Neural progenitor cell (in vitro differentiated cells): Measurements from ENCODE around the gene KIF21B. TPM values are rescaled to one million over a fixed set of nuclear protein-coding genes. Genes with fewer than 3 reads are reported as not detected.

ENCODE experiments used
- DNase-seq: peaks from one replicate; pipeline ENCODE4 v3.0.0-alpha.2; 2016; ENCODE audit warnings: low spot score
- H2AFZ ChIP-seq: fragments of 200-600 bp; sonication (generic); replicated peaks from 2 replicates; pipeline ENCODE4 v1.6.1; 2016; ENCODE audit warnings: antibody characterized with exemption
- H3F3A ChIP-seq: fragments of 200-600 bp; sonication (generic); 2 replicates; pipeline ENCODE4 v1.6.1; 2016; ENCODE audit warnings: antibody characterized with exemption, low read depth
- H3K27ac ChIP-seq: fragments of 200-600 bp; sonication (generic); 2 replicates; pipeline ENCODE4 v1.5.1; 2016; ENCODE audit warnings: mild to moderate bottlenecking
- H3K27me3 ChIP-seq: fragments of 200-600 bp; sonication (generic); 2 replicates; pipeline ENCODE4 v1.6.1; 2016; ENCODE audit warnings: mild to moderate bottlenecking, moderate library complexity
- H3K36me3 ChIP-seq: fragments of 200-600 bp; sonication (generic); 2 replicates; pipeline ENCODE4 v1.5.1; 2016
- H3K4me1 ChIP-seq: fragments of 200-600 bp; sonication (generic); 2 replicates; pipeline ENCODE4 v1.6.1; 2016; ENCODE audit warnings: mixed run types
- H3K4me2 ChIP-seq: fragments of 200-600 bp; sonication (generic); 2 replicates; pipeline ENCODE4 v1.6.1; 2016
- H3K4me3 ChIP-seq: fragments of 200-600 bp; sonication (generic); 2 replicates; pipeline ENCODE4 v1.5.1; 2016
- H3K79me2 ChIP-seq: fragments of 200-600 bp; sonication (generic); 2 replicates; pipeline ENCODE4 v1.6.1; 2016; ENCODE audit warnings: low read depth
- H3K9ac ChIP-seq: fragments of 200-600 bp; sonication (generic); 2 replicates; pipeline ENCODE4 v1.6.1; 2016
- H3K9me3 ChIP-seq: fragments of 200-600 bp; sonication (generic); 2 replicates; pipeline ENCODE4 v1.5.1; 2016; ENCODE audit warnings: low read depth
- H4K20me1 ChIP-seq: fragments of 200-600 bp; sonication (generic); 2 replicates; pipeline ENCODE4 v1.6.1; 2016; ENCODE audit warnings: low read depth
- H3K27ac Mint-ChIP-seq: 3 replicates; pipeline ENCODE4 v1.8.0; 2021; ENCODE audit warnings: mixed read lengths
- H3K27me3 Mint-ChIP-seq: 2 replicates; pipeline ENCODE4 v1.8.0; 2022; ENCODE audit warnings: low read depth, mild to moderate bottlenecking, inconsistent platforms, moderate library complexity, mixed read lengths; ENCODE audit not compliant: insufficient read depth
- H3K36me3 Mint-ChIP-seq: 3 replicates; pipeline ENCODE4 v1.8.0; 2021; ENCODE audit warnings: mixed read lengths
- H3K4me1 Mint-ChIP-seq: 3 replicates; pipeline ENCODE4 v1.8.0; 2021; ENCODE audit warnings: mixed read lengths
- H3K4me3 Mint-ChIP-seq: 3 replicates; pipeline ENCODE4 v1.8.0; 2021; ENCODE audit warnings: mild to moderate bottlenecking, moderate library complexity, mixed read lengths
- H3K9me3 Mint-ChIP-seq: 3 replicates; pipeline ENCODE4 v1.8.0; 2020; ENCODE audit warnings: mixed read lengths
- CTCF ChIP-seq: fragments of 200-600 bp; sonication (generic); IDR thresholded peaks from 2 replicates; pipeline ENCODE4 v1.5.1; 2017; ENCODE audit warnings: antibody characterized with exemption, mild to moderate bottlenecking
- EZH2 ChIP-seq: fragments of 200-600 bp; sonication (generic); IDR thresholded peaks from 2 replicates; pipeline ENCODE4 v1.6.1; 2017; ENCODE audit warnings: antibody characterized with exemption, mild to moderate bottlenecking, moderate library complexity
- EZH2phosphoT487 ChIP-seq: fragments of 200-600 bp; sonication (generic); IDR thresholded peaks from 2 replicates; pipeline ENCODE4 v1.6.1; 2017; ENCODE audit warnings: antibody characterized with exemption
- total RNA-seq: library from RNA; depleted of rRNA; stranded (reverse); fragments of >200 nt; gene quantifications from 2 replicates; pipeline ENCODE4 v1.2.3, GENCODE V29; 2015; ENCODE audit warnings: low replicate concordance

The KIF21B gene
- total RNA-seq, 1 donor from 2014 or later = 6.4 TPM

GRCh38 chr1:201050515-201051277 is 27.2 kb upstream of the KIF21B start:
- peaks cover 4% of the 10 kb centered on the region for H3K27me3 Mint-ChIP-seq
- no peak overlapping the region for H3K9ac ChIP-seq
- DNase-seq = no peak
- no peak overlapping the region for H3K4me3 Mint-ChIP-seq
- no peak overlapping the region for H3K4me3 ChIP-seq
- no peaks in the 10 kb centered on the region for H3K9me3 ChIP-seq
- H2AFZ ChIP-seq = no peak overlapping the region
- H3K27me3 ChIP-seq = no peaks in the 10 kb centered on the region
- TF ChIP-seq EZH2phosphoT487 = no peak
- no peak for TF ChIP-seq CTCF
- no peak for TF ChIP-seq EZH2
- no peaks in the 10 kb centered on the region for H3K79me2 ChIP-seq
- H4K20me1 ChIP-seq = no peaks in the 10 kb centered on the region
- H3F3A ChIP-seq = no peaks in the 10 kb centered on the region
- H3K36me3 ChIP-seq = no peaks in the 10 kb centered on the region
- H3K36me3 Mint-ChIP-seq = no peaks in the 10 kb centered on the region
- no peak overlapping the region for H3K27ac ChIP-seq
- peaks cover 42% of the 10 kb centered on the region for H3K4me1 Mint-ChIP-seq
- H3K4me1 ChIP-seq = peaks cover 6% of the 10 kb centered on the region
- H3K27ac Mint-ChIP-seq = no peak overlapping the region
- no peaks in the 10 kb centered on the region for H3K9me3 Mint-ChIP-seq
- H3K4me2 ChIP-seq = no peak overlapping the region

- H3K4me2 ChIP-seq = no peak overlapping the region
- Mint-ChIP-seq H3K9me3 (no peaks in the 10 kb centered on the region), H3K4me3 (no peak overlapping the region), H3K4me1 (peaks cover 33% of the 10 kb centered on the region), H3K27me3 (peaks cover 3% of the 10 kb centered on the region), H3K27ac (no peak overlapping the region), H3K36me3 (no peaks in the 10 kb centered on the region)
- H3K27ac ChIP-seq = no peak overlapping the region
- no peaks in the 10 kb centered on the region for H3F3A ChIP-seq
- H3K36me3 ChIP-seq = no peaks in the 10 kb centered on the region
- DNase-seq = no peak
- no peak overlapping the region for H2AFZ ChIP-seq
- H3K79me2 ChIP-seq = no peaks in the 10 kb centered on the region
- H3K4me1 ChIP-seq = peaks cover 4% of the 10 kb centered on the region
- no peak overlapping the region for H3K9ac ChIP-seq
- H4K20me1 ChIP-seq = no peaks in the 10 kb centered on the region
- H3K27me3 ChIP-seq = no peaks in the 10 kb centered on the region
- no peaks in the 10 kb centered on the region for H3K9me3 ChIP-seq
- TF ChIP-seq EZH2phosphoT487 = no peak
- no peak for TF ChIP-seq EZH2
- TF ChIP-seq CTCF = no peak
- H3K4me3 ChIP-seq = no peak overlapping the region
These were observed 25.8 kb upstream of the KIF21B start for GRCh38 chr1:201049248-201049831.

- no peak overlapping the region for H3K4me2 ChIP-seq
- Mint-ChIP-seq H3K9me3 (no peaks in the 10 kb centered on the region), H3K4me3 (no peak overlapping the region), H3K4me1 (peaks cover 26% of the 10 kb centered on the region), H3K36me3 (no peaks in the 10 kb centered on the region), H3K27me3 (peaks cover 3% of the 10 kb centered on the region), H3K27ac (no peak overlapping the region)
- no peak overlapping the region for H2AFZ ChIP-seq
- H3K27ac ChIP-seq = no peak overlapping the region
- no peak overlapping the region for H3K4me3 ChIP-seq
- no peaks in the 10 kb centered on the region for H3K4me1 ChIP-seq
- H3K9ac ChIP-seq = no peak overlapping the region
- H3K79me2 ChIP-seq = no peaks in the 10 kb centered on the region
- no peaks in the 10 kb centered on the region for H3K27me3 ChIP-seq
- no peaks in the 10 kb centered on the region for H3K36me3 ChIP-seq
- H3K9me3 ChIP-seq = no peaks in the 10 kb centered on the region
- no peak for TF ChIP-seq CTCF
- TF ChIP-seq EZH2phosphoT487 = no peak
- no peak for TF ChIP-seq EZH2
- H4K20me1 ChIP-seq = no peaks in the 10 kb centered on the region
- no peak for DNase-seq
- H3F3A ChIP-seq = no peaks in the 10 kb centered on the region
These were observed 25.0 kb upstream of the KIF21B start for GRCh38 chr1:201048521-201048920.
